HEK293 (cell line): Measurements from ENCODE around the gene MALRD1.

Source experiments
- CTCF ChIA-PET: fragments of 350-600 bp; formaldehyde crosslinking; extraction: SDS; loops from one replicate; lab custom pipeline; 2021; ENCODE audit warnings: antibody characterized with exemption; lab: Yijun Ruan, JAX
- POLR2A ChIA-PET: fragments of 300-600 bp; formaldehyde crosslinking; extraction: SDS; loops from one replicate; lab custom pipeline; 2020; ENCODE audit warnings: antibody characterized with exemption, inconsistent platforms; lab: Yijun Ruan, JAX
- H3K27ac ChIP-seq: fragments of 200-500 bp; sonication (Bioruptor generic); 2 replicates; pipeline ENCODE4 v1.5.1; 2014; ENCODE audit warnings: low read depth, low read length, control low read depth, inconsistent platforms; ENCODE audit errors: extremely low read depth
- H3K36me3 ChIP-seq, 2 experiments: fragments of 200-500 bp in 1 of 2; sonication (Bioruptor generic) in 1 of 2; 1 replicate in 1 of 2; 2 replicates in 1 of 2; pipeline ENCODE4 v1.5.1; 2014 to 2017; ENCODE audit warnings: inconsistent platforms in 2 of 2, low read length in 2 of 2; ENCODE audit not compliant: control insufficient read depth in 2 of 2, insufficient read depth in 1 of 2
- H3K4me1 ChIP-seq: fragments of 200-500 bp; sonication (Bioruptor generic); 2 replicates; pipeline ENCODE4 v1.5.1; 2014; ENCODE audit warnings: mild to moderate bottlenecking, low read length, inconsistent platforms; ENCODE audit not compliant: control insufficient read depth, insufficient read depth
- H3K4me3 ChIP-seq: 2 replicates; pipeline ENCODE4 v1.5.1; 2011; ENCODE audit warnings: low read depth, mild to moderate bottlenecking, control low read depth, low read length, moderate library complexity
- H3K9me3 ChIP-seq: fragments of 200-500 bp; sonication (Bioruptor generic); 2 replicates; pipeline ENCODE4 v1.5.1; 2014; ENCODE audit warnings: low read depth, low read length, inconsistent platforms; ENCODE audit not compliant: control insufficient read depth, insufficient read depth
- GLIS1 ChIP-seq: fragments of 450-650 bp; formaldehyde crosslinking; IDR thresholded peaks from 2 replicates; pipeline ENCODE4 v1.5.1; 2016; ENCODE audit warnings: missing biosample characterization, missing genetic modification characterization
- KLF1 ChIP-seq: fragments of 450-650 bp; formaldehyde crosslinking; IDR thresholded peaks from 2 replicates; pipeline ENCODE4 v1.5.1; 2016; ENCODE audit warnings: missing biosample characterization, missing genetic modification characterization
- KLF10 ChIP-seq: fragments of 450-650 bp; IDR thresholded peaks from 2 replicates; pipeline ENCODE4 v1.5.1; 2018; ENCODE audit warnings: missing biosample characterization, mild to moderate bottlenecking, missing genetic modification characterization
- OSR2 ChIP-seq: fragments of 450-650 bp; formaldehyde crosslinking; IDR thresholded peaks from 2 replicates; pipeline ENCODE4 v1.5.1; 2016; ENCODE audit warnings: missing biosample characterization, missing genetic modification characterization
- YY1 ChIP-seq: fragments of 450-650 bp; formaldehyde crosslinking; IDR thresholded peaks from 2 replicates; pipeline ENCODE4 v1.5.1; 2018; ENCODE audit warnings: missing biosample characterization, missing genetic modification characterization
- ZBTB17 ChIP-seq: fragments of 450-650 bp; formaldehyde crosslinking; IDR thresholded peaks from 2 replicates; pipeline ENCODE4 v1.5.1; 2016; ENCODE audit warnings: missing biosample characterization, missing genetic modification characterization
- ZNF138 ChIP-seq: fragments of 450-650 bp; formaldehyde crosslinking; IDR thresholded peaks from 2 replicates; pipeline ENCODE4 v1.5.1; 2016; ENCODE audit warnings: missing biosample characterization, missing genetic modification characterization, borderline replicate concordance
- ZNF16 ChIP-seq: fragments of 450-650 bp; formaldehyde crosslinking; IDR thresholded peaks from 2 replicates; pipeline ENCODE4 v1.5.1; 2016; ENCODE audit warnings: low read depth, missing biosample characterization, missing genetic modification characterization
- ZNF2 ChIP-seq: fragments of 450-650 bp; formaldehyde crosslinking; IDR thresholded peaks from 2 replicates; pipeline ENCODE4 v1.5.1; 2016; ENCODE audit warnings: missing biosample characterization, missing genetic modification characterization
- ZNF223 ChIP-seq: fragments of 450-650 bp; formaldehyde crosslinking; IDR thresholded peaks from 2 replicates; pipeline ENCODE4 v1.5.1; 2016; ENCODE audit warnings: missing biosample characterization, missing genetic modification characterization
- ZNF23 ChIP-seq: fragments of 450-650 bp; formaldehyde crosslinking; IDR thresholded peaks from 2 replicates; pipeline ENCODE4 v1.5.1; 2016; ENCODE audit warnings: missing biosample characterization, missing genetic modification characterization, borderline replicate concordance
- ZNF266 ChIP-seq: fragments of 450-650 bp; formaldehyde crosslinking; IDR thresholded peaks from 2 replicates; pipeline ENCODE4 v1.5.1; 2016; ENCODE audit warnings: missing biosample characterization, missing genetic modification characterization, low read depth
- ZNF292 ChIP-seq: fragments of 450-650 bp; formaldehyde crosslinking; IDR thresholded peaks from 2 replicates; pipeline ENCODE4 v1.5.1; 2016; ENCODE audit warnings: low read depth, missing biosample characterization, missing genetic modification characterization, borderline replicate concordance
- ZNF366 ChIP-seq: fragments of 450-650 bp; formaldehyde crosslinking; conservative IDR thresholded peaks from 2 replicates; pipeline ENCODE4 v1.5.1; 2016; ENCODE audit warnings: missing biosample characterization, missing genetic modification characterization
- ZNF473 ChIP-seq: fragments of 450-650 bp; formaldehyde crosslinking; IDR thresholded peaks from 2 replicates; pipeline ENCODE4 v1.5.1; 2017; ENCODE audit warnings: missing biosample characterization, missing genetic modification characterization
- ZNF510 ChIP-seq: fragments of 450-650 bp; formaldehyde crosslinking; IDR thresholded peaks from 2 replicates; pipeline ENCODE4 v1.5.1; 2018; ENCODE audit warnings: mild to moderate bottlenecking, missing genetic modification characterization, missing biosample characterization; ENCODE audit not compliant: insufficient replicate concordance
- ZNF514 ChIP-seq: fragments of 450-650 bp; formaldehyde crosslinking; IDR thresholded peaks from 2 replicates; pipeline ENCODE4 v1.5.1; 2016; ENCODE audit warnings: missing biosample characterization, missing genetic modification characterization
- ZNF560 ChIP-seq: fragments of 450-650 bp; formaldehyde crosslinking; IDR thresholded peaks from 2 replicates; pipeline ENCODE4 v1.5.1; 2017; ENCODE audit warnings: missing biosample characterization, missing genetic modification characterization, borderline replicate concordance
- ZNF571 ChIP-seq: fragments of 450-650 bp; formaldehyde crosslinking; IDR thresholded peaks from 2 replicates; pipeline ENCODE4 v1.5.0; 2017; ENCODE audit warnings: missing biosample characterization, missing genetic modification characterization
- ZNF621 ChIP-seq: fragments of 450-650 bp; formaldehyde crosslinking; IDR thresholded peaks from 2 replicates; pipeline ENCODE4 v1.5.1; 2017; ENCODE audit warnings: missing biosample characterization, missing genetic modification characterization
- TF ChIP-seq, protein P1 (sequence below): fragments of 450-650 bp; formaldehyde crosslinking; IDR thresholded peaks from 2 replicates; pipeline ENCODE4 v1.5.1; 2016; ENCODE audit warnings: missing biosample characterization, missing genetic modification characterization
- TF ChIP-seq, protein P2 (sequence below): fragments of 450-650 bp; formaldehyde crosslinking; IDR thresholded peaks from 2 replicates; pipeline ENCODE4 v1.5.1; 2016; ENCODE audit warnings: missing biosample characterization, missing genetic modification characterization, low read depth
- TF ChIP-seq, protein P3 (sequence below): fragments of 450-650 bp; formaldehyde crosslinking; IDR thresholded peaks from 2 replicates; pipeline ENCODE4 v1.5.1; 2017; ENCODE audit warnings: missing biosample characterization, missing genetic modification characterization
- TF ChIP-seq, protein P4 (sequence below): fragments of 450-650 bp; formaldehyde crosslinking; conservative IDR thresholded peaks from 2 replicates; pipeline ENCODE4 v1.5.1; 2016; ENCODE audit warnings: low read depth, missing biosample characterization, missing genetic modification characterization

Gene MALRD1

DNA sequence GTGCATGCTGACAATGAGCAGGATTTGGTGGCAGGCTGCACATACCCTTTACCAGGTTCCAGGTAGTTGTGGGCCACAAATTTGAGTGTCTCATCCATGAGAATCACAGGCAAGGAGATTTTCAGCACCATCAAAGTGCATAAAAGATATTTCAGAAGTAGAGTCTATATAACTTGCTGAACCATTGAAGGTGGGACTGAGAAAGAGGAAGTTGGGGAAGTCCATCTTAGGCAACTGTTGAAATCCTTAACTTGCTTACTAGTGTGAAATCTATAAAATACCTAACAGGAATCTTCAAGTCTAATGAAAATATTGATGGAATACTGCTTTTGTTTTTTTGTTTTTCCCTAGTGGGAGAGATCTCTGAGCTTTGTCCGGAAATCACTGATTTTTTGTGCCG is 442.6 kb downstream of the MALRD1 start:
- Histone ChIP-seq H3K4me1 (no peaks in the 10 kb centered on the region), H3K9me3 (no peaks in the 10 kb centered on the region)
- TF ChIP-seq, protein P1, sequence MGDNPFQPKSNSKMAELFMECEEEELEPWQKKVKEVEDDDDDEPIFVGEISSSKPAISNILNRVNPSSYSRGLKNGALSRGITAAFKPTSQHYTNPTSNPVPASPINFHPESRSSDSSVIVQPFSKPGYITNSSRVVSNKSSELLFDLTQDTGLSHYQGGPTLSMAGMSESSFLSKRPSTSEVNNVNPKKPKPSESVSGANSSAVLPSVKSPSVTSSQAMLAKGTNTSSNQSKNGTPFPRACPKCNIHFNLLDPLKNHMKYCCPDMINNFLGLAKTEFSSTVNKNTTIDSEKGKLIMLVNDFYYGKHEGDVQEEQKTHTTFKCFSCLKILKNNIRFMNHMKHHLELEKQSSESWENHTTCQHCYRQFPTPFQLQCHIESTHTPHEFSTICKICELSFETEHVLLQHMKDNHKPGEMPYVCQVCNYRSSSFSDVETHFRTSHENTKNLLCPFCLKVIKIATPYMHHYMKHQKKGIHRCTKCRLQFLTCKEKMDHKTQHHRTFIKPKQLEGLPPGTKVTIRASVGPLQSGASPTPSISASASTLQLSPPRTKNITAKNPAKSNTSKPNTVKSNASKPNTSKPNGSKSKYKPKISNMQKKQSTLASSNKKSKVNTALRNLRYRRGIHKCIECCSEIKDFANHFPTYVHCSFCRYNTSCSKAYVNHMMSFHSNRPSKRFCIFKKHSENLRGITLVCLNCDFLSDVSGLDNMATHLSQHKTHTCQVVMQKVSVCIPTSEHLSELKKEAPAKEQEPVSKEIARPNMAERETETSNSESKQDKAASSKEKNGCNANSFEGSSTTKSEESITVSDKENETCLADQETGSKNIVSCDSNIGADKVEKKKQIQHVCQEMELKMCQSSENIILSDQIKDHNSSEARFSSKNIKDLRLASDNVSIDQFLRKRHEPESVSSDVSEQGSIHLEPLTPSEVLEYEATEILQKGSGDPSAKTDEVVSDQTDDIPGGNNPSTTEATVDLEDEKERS (tag by site-specific recombination) = no peak
- TF ChIP-seq ZNF473 (tag by site-specific recombination) = no peak
- TF ChIP-seq ZNF510 (tag by site-specific recombination) = no peak
- no peak for TF ChIP-seq ZBTB17
- TF ChIP-seq KLF1 (tag by site-specific recombination) = no peak
- no peak for TF ChIP-seq ZNF16
- no peak for TF ChIP-seq ZNF138 (tag by site-specific recombination)
- TF ChIP-seq KLF10 (tag by site-specific recombination) = no peak
- no peak for TF ChIP-seq YY1 (tag by site-specific recombination)
- TF ChIP-seq ZNF621 (tag by site-specific recombination) = no peak
- TF ChIP-seq OSR2 (tag by site-specific recombination) = no peak
- TF ChIP-seq ZNF266 = no peak
- TF ChIP-seq, protein P2, sequence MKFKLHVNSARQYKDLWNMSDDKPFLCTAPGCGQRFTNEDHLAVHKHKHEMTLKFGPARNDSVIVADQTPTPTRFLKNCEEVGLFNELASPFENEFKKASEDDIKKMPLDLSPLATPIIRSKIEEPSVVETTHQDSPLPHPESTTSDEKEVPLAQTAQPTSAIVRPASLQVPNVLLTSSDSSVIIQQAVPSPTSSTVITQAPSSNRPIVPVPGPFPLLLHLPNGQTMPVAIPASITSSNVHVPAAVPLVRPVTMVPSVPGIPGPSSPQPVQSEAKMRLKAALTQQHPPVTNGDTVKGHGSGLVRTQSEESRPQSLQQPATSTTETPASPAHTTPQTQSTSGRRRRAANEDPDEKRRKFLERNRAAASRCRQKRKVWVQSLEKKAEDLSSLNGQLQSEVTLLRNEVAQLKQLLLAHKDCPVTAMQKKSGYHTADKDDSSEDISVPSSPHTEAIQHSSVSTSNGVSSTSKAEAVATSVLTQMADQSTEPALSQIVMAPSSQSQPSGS (tag by site-specific recombination) = no peak

DNA sequence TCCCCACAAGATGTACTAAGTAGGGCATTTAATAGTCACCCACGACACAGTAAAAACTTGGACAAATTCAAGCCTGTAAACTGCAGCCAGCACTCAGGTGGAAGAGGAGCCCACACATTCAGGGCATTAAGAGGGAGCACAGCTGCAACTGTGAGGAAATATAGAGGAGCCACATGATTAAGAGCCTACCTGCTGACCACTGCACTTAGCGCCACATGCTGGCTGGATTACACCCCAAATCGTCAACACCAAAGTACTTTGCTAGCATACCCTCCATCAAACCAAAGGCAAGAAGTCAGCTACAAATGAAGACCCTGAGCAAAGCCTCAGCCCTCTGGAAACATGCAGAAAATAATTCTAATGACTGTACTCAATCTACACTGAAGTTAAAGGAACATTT is 445.3 kb downstream of the MALRD1 start:
- no peak overlapping the region for H3K4me3 ChIP-seq
- POLR2A ChIA-PET = no interaction called here

More for the DNA sequence above, 442.6 kb downstream of the MALRD1 start:
- Histone ChIP-seq H3K27ac (no peak overlapping the region), H3K4me3 (no peak overlapping the region), H3K36me3 (no peaks in the 10 kb centered on the region)
- POLR2A ChIA-PET = no interaction called here
- CTCF ChIA-PET = no interaction called here

More for the DNA sequence above, 445.3 kb downstream of the MALRD1 start:
- H3K4me1 ChIP-seq = no peaks in the 10 kb centered on the region
- H3K9me3 ChIP-seq = no peaks in the 10 kb centered on the region
- H3K27ac ChIP-seq = no peak overlapping the region
- TF ChIP-seq ZNF560 (tag by site-specific recombination) (no peak), GLIS1 (tag by site-specific recombination) (no peak), ZNF292 (no peak), ZNF223 (tag by site-specific recombination) (no peak), ZNF366 (no peak), ZNF514 (tag by site-specific recombination) (no peak), ZNF2 (no peak), ZNF571 (no peak), ZNF23 (tag by site-specific recombination) (no peak)
- TF ChIP-seq, protein P3, sequence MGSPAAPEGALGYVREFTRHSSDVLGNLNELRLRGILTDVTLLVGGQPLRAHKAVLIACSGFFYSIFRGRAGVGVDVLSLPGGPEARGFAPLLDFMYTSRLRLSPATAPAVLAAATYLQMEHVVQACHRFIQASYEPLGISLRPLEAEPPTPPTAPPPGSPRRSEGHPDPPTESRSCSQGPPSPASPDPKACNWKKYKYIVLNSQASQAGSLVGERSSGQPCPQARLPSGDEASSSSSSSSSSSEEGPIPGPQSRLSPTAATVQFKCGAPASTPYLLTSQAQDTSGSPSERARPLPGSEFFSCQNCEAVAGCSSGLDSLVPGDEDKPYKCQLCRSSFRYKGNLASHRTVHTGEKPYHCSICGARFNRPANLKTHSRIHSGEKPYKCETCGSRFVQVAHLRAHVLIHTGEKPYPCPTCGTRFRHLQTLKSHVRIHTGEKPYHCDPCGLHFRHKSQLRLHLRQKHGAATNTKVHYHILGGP (tag by site-specific recombination) = no peak
- TF ChIP-seq, protein P4, sequence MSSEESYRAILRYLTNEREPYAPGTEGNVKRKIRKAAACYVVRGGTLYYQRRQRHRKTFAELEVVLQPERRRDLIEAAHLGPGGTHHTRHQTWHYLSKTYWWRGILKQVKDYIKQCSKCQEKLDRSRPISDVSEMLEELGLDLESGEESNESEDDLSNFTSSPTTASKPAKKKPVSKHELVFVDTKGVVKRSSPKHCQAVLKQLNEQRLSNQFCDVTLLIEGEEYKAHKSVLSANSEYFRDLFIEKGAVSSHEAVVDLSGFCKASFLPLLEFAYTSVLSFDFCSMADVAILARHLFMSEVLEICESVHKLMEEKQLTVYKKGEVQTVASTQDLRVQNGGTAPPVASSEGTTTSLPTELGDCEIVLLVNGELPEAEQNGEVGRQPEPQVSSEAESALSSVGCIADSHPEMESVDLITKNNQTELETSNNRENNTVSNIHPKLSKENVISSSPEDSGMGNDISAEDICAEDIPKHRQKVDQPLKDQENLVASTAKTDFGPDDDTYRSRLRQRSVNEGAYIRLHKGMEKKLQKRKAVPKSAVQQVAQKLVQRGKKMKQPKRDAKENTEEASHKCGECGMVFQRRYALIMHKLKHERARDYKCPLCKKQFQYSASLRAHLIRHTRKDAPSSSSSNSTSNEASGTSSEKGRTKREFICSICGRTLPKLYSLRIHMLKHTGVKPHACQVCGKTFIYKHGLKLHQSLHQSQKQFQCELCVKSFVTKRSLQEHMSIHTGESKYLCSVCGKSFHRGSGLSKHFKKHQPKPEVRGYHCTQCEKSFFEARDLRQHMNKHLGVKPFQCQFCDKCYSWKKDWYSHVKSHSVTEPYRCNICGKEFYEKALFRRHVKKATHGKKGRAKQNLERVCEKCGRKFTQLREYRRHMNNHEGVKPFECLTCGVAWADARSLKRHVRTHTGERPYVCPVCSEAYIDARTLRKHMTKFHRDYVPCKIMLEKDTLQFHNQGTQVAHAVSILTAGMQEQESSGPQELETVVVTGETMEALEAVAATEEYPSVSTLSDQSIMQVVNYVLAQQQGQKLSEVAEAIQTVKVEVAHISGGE (tag by site-specific recombination) = no peak
- H3K36me3 ChIP-seq = no peaks in the 10 kb centered on the region
- CTCF ChIA-PET = interaction anchor here (0.7 kb wide), 1 partner anchor 1705 kb away, joined by 5 read pairs; no protein-coding TSS in a partner anchor
